RCC 7860 (cell line): Measurements from ENCODE around the gene CCDC180.
"Not testable (repeated sequence)": the region's sequence is repeated elsewhere in the genome, so short reads cannot be mapped to it uniquely, and the experiment has no call there.

Experiments used
- DNase-seq: peaks from one replicate; pipeline ENCODE4 v3.0.0-alpha.2; 2015; ENCODE audit warnings: low spot score
- FAIRE-seq: peaks from 2 replicates; lab custom pipeline; 2012; peaks lifted over from hg19 to GRCh38; lab: Jason Lieb, UNC

CCDC180 gene

GRCh38 chr9:97307500-97308163 is at the start of gene CCDC180:
TSS of gene CCDC180 (plus strand) at chr9:97307659. CDS start at chr9:97308064, 405 bp downstream.
- no peak for DNase-seq
- FAIRE-seq, result no peak

- DNase-seq, FAIRE-seq: not testable (repeated sequence)
Measured at GRCh38 chr9:97259834-97260514, 47.5 kb upstream of the CCDC180 start.

DNA sequence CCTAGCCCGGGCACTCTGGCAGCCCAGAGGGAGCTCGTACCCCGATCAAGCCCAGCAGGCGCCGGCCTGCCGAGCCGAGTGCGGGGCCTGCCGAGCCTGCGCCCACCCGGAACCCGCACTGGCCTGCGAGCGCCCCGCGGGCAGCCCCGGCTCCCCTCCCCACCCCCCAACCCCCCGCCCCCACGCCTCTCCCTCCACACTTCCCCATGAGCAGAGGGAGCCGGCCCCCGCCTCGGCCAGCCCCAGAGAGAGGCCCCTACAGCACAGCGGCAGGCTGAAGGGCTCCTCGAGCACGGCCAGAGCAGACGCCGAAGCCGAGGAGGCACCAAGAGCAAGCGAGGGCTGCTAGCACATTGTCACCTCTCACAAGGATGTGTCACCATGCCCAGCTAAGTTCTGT is 36.2 kb upstream of the CCDC180 start:
- FAIRE-seq, result no peak
- DNase-seq, result no peak

DNA sequence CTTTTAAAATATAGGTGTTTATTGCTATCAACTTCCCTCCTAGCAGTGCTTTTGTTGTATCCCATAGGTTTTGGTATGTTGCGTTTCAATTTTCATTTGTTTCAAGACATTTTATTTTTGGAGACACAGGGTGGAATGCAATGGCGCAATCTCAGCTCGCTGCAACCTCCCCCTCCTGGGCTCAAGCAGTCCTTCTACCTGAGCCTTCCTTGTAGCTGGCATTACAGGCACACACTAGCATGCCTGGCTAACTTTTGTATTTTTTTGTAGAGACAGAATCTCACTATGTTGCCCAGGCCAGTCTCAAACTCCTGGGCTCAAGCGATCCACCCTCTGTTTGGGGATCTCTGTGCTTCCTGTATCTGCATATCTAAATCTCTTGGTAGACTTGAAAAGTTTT is 35.4 kb upstream of the CCDC180 start:
- FAIRE-seq (no peak), DNase-seq (no peak)

- DNase-seq (no peak), FAIRE-seq (no peak)
Measured at GRCh38 chr9:97276310-97276852, 31.1 kb upstream of the CCDC180 start.

- DNase-seq (no peak), FAIRE-seq (no peak)
Measured at GRCh38 chr9:97277953-97278352, 29.5 kb upstream of the CCDC180 start.

DNA sequence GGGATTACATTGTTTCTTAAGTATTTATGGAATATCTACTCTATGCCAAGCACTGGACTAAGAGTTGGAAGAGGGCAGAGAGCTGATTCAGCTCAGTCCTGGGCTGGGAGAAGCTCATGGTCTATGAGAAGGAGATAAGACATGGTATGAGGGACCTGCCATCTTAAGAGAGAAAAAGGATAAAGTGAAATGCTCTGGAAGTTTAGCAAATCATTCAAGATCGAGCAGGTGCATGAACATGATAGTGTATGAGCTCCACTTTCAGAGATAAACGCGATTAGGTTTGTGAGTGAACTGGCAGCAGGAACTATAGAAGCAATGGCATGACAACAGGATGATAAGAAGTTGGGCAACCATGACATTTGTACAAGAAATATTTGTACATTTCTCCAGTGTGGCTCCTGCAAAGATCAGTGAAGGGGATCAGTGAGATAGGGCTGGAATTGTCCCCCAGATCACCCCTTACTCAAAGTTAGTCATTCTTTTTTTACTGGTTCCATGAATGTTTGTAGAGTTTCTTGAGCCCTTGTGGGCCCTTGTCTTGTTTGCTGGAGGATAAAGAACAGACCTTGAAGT is 26.6 kb upstream of the CCDC180 start:
- FAIRE-seq (no peak), DNase-seq (no peak)

GRCh38 chr9:97283768-97284167 is 23.7 kb upstream of the CCDC180 start:
- DNase-seq (no peak), FAIRE-seq (no peak)

- DNase-seq (no peak), FAIRE-seq (peak; percentile 65)
Measured at GRCh38 chr9:97284798-97285197, 22.7 kb upstream of the CCDC180 start.

DNA sequence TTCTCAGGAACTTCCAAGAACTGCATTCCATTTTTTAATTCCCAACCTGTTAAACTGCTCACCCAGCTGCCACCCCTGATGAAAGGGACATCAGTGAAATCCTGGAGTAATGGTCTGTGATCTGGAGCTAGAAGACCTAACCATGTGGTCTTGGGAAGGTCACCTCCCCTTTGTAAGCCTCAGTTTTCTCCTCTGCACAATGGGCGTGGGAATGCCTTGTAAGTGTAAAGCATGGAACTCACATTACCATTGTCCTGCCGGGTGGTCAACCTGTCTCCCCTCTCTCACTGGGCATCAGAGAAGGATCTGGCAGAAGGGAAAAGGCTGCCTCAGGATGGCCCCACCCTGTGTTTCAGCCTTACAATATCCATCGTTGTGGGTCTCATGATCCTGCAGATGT is 15.3 kb upstream of the CCDC180 start:
- no peak for DNase-seq
- no peak for FAIRE-seq

DNA sequence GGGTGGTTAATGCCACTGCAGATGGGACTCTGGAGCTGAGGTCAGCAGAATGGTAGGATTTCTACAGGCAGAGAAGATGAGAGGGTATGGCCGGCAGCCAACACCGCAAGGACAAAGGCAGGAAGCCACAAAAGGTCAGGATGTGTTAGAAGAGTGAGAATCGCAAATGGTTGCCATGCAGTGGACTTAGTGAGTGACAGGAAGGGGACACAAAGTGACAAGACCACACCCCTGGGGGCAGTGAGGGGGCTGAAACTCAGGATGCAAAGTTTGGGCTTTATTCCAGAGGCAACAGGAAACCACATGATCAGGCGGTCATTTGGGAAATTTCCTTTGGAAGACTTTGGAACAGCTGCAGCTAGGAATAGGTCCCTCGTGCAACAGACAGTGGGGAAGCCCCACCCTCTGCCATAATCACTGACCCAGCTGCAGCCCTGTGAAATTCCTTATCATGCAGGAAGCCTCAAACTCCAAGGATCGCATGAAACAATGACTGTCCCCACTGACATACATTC is 14.2 kb upstream of the CCDC180 start:
- peak; percentile 89 for FAIRE-seq

DNA sequence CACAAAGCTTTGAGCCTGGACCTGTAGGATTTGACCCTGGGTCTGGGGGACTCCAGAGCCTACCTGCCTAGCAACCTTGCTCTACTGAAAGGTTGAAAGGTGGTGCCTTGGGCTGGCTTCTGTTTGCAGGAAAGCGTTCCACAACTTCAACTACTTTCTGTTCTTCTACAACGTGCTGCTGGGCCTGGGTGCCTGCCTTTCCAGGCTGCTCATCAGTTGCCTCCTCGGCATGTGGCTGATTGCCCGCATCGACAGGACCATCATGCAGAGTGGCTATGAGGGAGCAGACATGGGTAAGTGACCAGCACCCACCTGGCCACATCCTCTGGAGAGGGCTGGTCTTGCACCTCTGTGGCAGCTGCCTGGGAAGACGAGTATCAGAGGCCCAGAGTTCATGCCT is 13.6 kb upstream of the CCDC180 start:
- FAIRE-seq, result no peak
- no peak for DNase-seq

More for the DNA sequence above, 14.2 kb upstream of the CCDC180 start:
- peak; percentile 88 for DNase-seq

DNA sequence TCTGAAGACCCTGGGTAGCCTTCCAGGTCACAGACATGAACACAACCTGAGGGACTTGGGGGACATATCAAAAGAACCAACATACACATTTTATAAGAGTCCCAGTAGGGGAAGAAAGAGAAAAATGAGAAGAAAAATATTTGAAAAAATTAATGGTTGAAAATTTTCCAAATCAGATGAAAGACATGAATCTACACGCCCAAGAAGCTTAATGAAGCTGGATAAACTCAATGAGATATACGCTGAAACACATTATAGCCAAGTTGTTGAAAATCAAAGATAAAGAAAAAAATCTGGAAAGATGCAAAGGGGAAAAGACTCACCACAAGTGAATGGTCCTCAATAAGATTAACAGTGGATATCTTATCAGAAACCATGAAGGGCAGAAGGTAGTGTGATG is 9.6 kb upstream of the CCDC180 start:
- FAIRE-seq (no peak), DNase-seq (no peak)

- FAIRE-seq (no peak), DNase-seq (no peak)
Measured at GRCh38 chr9:97299809-97300414, 7.5 kb upstream of the CCDC180 start.

GRCh38 chr9:97300586-97300985 is 6.9 kb upstream of the CCDC180 start:
- DNase-seq, result no peak
- no peak for FAIRE-seq

- FAIRE-seq, result no peak
- no peak for DNase-seq
Measured at GRCh38 chr9:97301974-97302373, 5.5 kb upstream of the CCDC180 start.

- no peak for FAIRE-seq
- DNase-seq, result no peak
Measured at GRCh38 chr9:97304586-97304985, 2.9 kb upstream of the CCDC180 start.

GRCh38 chr9:97305501-97306298 is 1.8 kb upstream of the CCDC180 start:
- FAIRE-seq (no peak), DNase-seq (no peak)

- FAIRE-seq, result no peak
Measured at GRCh38 chr9:97307091-97307490, 368 bp upstream of the CCDC180 start.

GRCh38 chr9:97309260-97309659 is 1.8 kb downstream of the CCDC180 start:
- no peak for DNase-seq
- FAIRE-seq, result no peak

More at GRCh38 chr9:97307091-97307490, 368 bp upstream of the CCDC180 start:
- no peak for DNase-seq
